ENCODE measurements around the gene GCSAML.

- TF ChIP-seq CTCF (IDR thresholded peaks at IDR 0.05; ENCODE audit: low read depth, low read length) (peak; percentile 54), EZH2phosphoT487 (IDR thresholded peaks at IDR 0.05; ENCODE audit: low read depth) (no peak)
Measured at GRCh38 chr1:247531937-247532336, 17.0 kb upstream of the GCSAML start.
